H9 (cell line): Measurements from ENCODE around the gene TECTA. TPM values are rescaled to one million over a fixed set of nuclear protein-coding genes. Genes with fewer than 3 reads are reported as not detected.

Experiments used
- DNase-seq: peaks from one replicate; pipeline ENCODE4 v3.0.0-alpha.2; 2017
- H2AFZ ChIP-seq: one replicate; pipeline ENCODE4 v1.6.1; 2013; ENCODE audit warnings: mild to moderate bottlenecking, low read length, control low read depth, moderate library complexity
- H2AK5ac ChIP-seq: 2 replicates; pipeline ENCODE4 v1.6.1; 2013; ENCODE audit warnings: low read length, control low read depth, mixed read lengths; ENCODE audit not compliant: insufficient read length
- H2BK120ac ChIP-seq: one replicate; pipeline ENCODE4 v1.6.1; 2013; ENCODE audit warnings: low read depth, mild to moderate bottlenecking, low read length, control low read depth, inconsistent platforms; ENCODE audit not compliant: poor library complexity, severe bottlenecking
- H2BK12ac ChIP-seq: 2 replicates; pipeline ENCODE4 v1.6.1; 2013; ENCODE audit warnings: low read length, control low read depth, mixed read lengths, low read depth; ENCODE audit not compliant: insufficient read length
- H2BK15ac ChIP-seq: 2 replicates; pipeline ENCODE4 v1.6.1; 2013; ENCODE audit warnings: low read depth, low read length, control low read depth
- H2BK20ac ChIP-seq: one replicate; pipeline ENCODE4 v1.6.1; 2013; ENCODE audit warnings: low read depth, mild to moderate bottlenecking, low read length, control low read depth, inconsistent platforms; ENCODE audit not compliant: poor library complexity, severe bottlenecking
- H2BK5ac ChIP-seq: 2 replicates; pipeline ENCODE4 v1.6.1; 2013; ENCODE audit warnings: low read length, control low read depth, mixed read lengths; ENCODE audit not compliant: insufficient read length
- H3K14ac ChIP-seq: 2 replicates; pipeline ENCODE4 v1.6.1; 2013; ENCODE audit warnings: low read length, control low read depth; ENCODE audit not compliant: insufficient read depth
- H3K18ac ChIP-seq: 2 replicates; pipeline ENCODE4 v1.6.1; 2013; ENCODE audit warnings: low read depth, mild to moderate bottlenecking, mixed read lengths, low read length, control low read depth; ENCODE audit not compliant: insufficient read length
- H3K23ac ChIP-seq: 2 replicates; pipeline ENCODE4 v1.6.1; 2013; ENCODE audit warnings: low read length, control low read depth, mixed read lengths, low read depth; ENCODE audit not compliant: insufficient read length
- H3K23me2 ChIP-seq: 2 replicates; pipeline ENCODE4 v1.6.1; 2013; ENCODE audit warnings: low read depth, mild to moderate bottlenecking, mixed read lengths, low read length, control low read depth; ENCODE audit not compliant: insufficient read length, poor library complexity, severe bottlenecking
- H3K27ac ChIP-seq: 2 replicates; pipeline ENCODE4 v1.5.1; 2013; ENCODE audit warnings: low read length, control low read depth, mixed read lengths, low read depth; ENCODE audit not compliant: insufficient read length
- H3K27me3 ChIP-seq: 2 replicates; pipeline ENCODE4 v1.6.1; 2013; ENCODE audit warnings: low read length, control low read depth, inconsistent platforms; ENCODE audit not compliant: insufficient read depth
- H3K4ac ChIP-seq: 2 replicates; pipeline ENCODE4 v1.6.1; 2013; ENCODE audit warnings: low read depth, mild to moderate bottlenecking, control low read depth, inconsistent platforms, low read length, moderate library complexity
- H3K4me1 ChIP-seq: 2 replicates; pipeline ENCODE4 v1.6.1; 2013; ENCODE audit warnings: low read length, control low read depth, inconsistent platforms; ENCODE audit not compliant: insufficient read depth
- H3K4me2 ChIP-seq: 2 replicates; pipeline ENCODE4 v1.6.1; 2013; ENCODE audit warnings: low read length, control low read depth, mixed read lengths; ENCODE audit not compliant: insufficient read length, insufficient read depth
- H3K56ac ChIP-seq: 2 replicates; pipeline ENCODE4 v1.6.1; 2013; ENCODE audit warnings: low read depth, mild to moderate bottlenecking, mixed read lengths, low read length, control low read depth; ENCODE audit not compliant: insufficient read length
- H3K79me1 ChIP-seq: 2 replicates; pipeline ENCODE4 v1.6.1; 2013; ENCODE audit warnings: low read depth, mild to moderate bottlenecking, moderate library complexity, low read length, control low read depth, inconsistent platforms; ENCODE audit not compliant: insufficient read depth, poor library complexity, severe bottlenecking
- H3K79me2 ChIP-seq: 2 replicates; pipeline ENCODE4 v1.6.1; 2013; ENCODE audit warnings: low read length, control low read depth, inconsistent platforms; ENCODE audit not compliant: insufficient read depth
- H3K9ac ChIP-seq: 2 replicates; pipeline ENCODE4 v1.6.1; 2013; ENCODE audit warnings: low read length, control low read depth, mixed read lengths; ENCODE audit not compliant: insufficient read length; ENCODE audit errors: extremely low read depth
- H3K9me3 ChIP-seq: one replicate; pipeline ENCODE4 v1.6.1; 2013; ENCODE audit warnings: low read depth, low read length, inconsistent platforms; ENCODE audit not compliant: control insufficient read depth
- H3T11ph ChIP-seq: one replicate; pipeline ENCODE4 v1.6.1; 2013; ENCODE audit warnings: mild to moderate bottlenecking, low read length, control low read depth, inconsistent platforms
- H4K20me1 ChIP-seq: one replicate; pipeline ENCODE4 v1.6.1; 2013; ENCODE audit not compliant: control insufficient read depth, insufficient read length, insufficient read depth
- H4K5ac ChIP-seq: 2 replicates; pipeline ENCODE4 v1.6.1; 2013; ENCODE audit warnings: low read depth, mild to moderate bottlenecking, mixed read lengths, low read length, control low read depth; ENCODE audit not compliant: insufficient read length
- H4K8ac ChIP-seq: replicated peaks from 2 replicates; pipeline ENCODE4 v1.6.1; 2013; ENCODE audit warnings: low read length, control low read depth, mixed read lengths, low read depth; ENCODE audit not compliant: insufficient read length
- H4K91ac ChIP-seq: 2 replicates; pipeline ENCODE4 v1.6.1; 2013; ENCODE audit warnings: low read depth, mild to moderate bottlenecking, moderate library complexity, mixed read lengths, low read length, control low read depth; ENCODE audit not compliant: insufficient read length
- H3K27ac Mint-ChIP-seq, 3 experiments: 2 replicates in 2 of 3; 3 replicates in 1 of 3; pipeline ENCODE4 v1.8.0; 2020 to 2021; ENCODE audit warnings: mixed read lengths in 3 of 3, mild to moderate bottlenecking in 1 of 3, moderate library complexity in 1 of 3
- H3K27me3 Mint-ChIP-seq: 2 replicates; pipeline ENCODE4 v1.8.0; 2021; ENCODE audit warnings: low read depth, mild to moderate bottlenecking, moderate library complexity, mixed read lengths
- H3K36me3 Mint-ChIP-seq, 3 experiments: 2 replicates in 2 of 3; 3 replicates in 1 of 3; pipeline ENCODE4 v1.8.0; 2020 to 2021; ENCODE audit warnings: low read depth in 3 of 3, mixed read lengths in 3 of 3; ENCODE audit not compliant: insufficient read depth in 1 of 3
- H3K4me1 Mint-ChIP-seq, 2 experiments: 2 replicates each; pipeline ENCODE4 v1.8.0; 2020; ENCODE audit warnings: mixed read lengths in 2 of 2
- H3K4me3 Mint-ChIP-seq, 2 experiments: 2 replicates in 1 of 2; 3 replicates in 1 of 2; pipeline ENCODE4 v1.8.0; 2020 to 2021; ENCODE audit warnings: mild to moderate bottlenecking in 2 of 2, mixed read lengths in 2 of 2, moderate library complexity in 1 of 2
- H3K9me3 Mint-ChIP-seq, 2 experiments: 2 replicates in 1 of 2; 3 replicates in 1 of 2; pipeline ENCODE4 v1.8.0; 2020; ENCODE audit warnings: mild to moderate bottlenecking in 2 of 2, mixed read lengths in 2 of 2, moderate library complexity in 1 of 2
- CTCF ChIP-seq: fragments of 200-600 bp; sonication (generic); conservative IDR thresholded peaks from 3 replicates; pipeline ENCODE4 v1.8.0; 2021; ENCODE audit warnings: antibody characterized with exemption, mild to moderate bottlenecking
- WGBS: extraction: QIAGEN DNeasy Blood & Tissue Kit; methylation state at CpG from one replicate; pipeline ENCODE4 v1.1.7; 2013; ENCODE audit warnings: missing lambda C conversion rate, low lambda C conversion rate, mixed read lengths; ENCODE audit not compliant: insufficient read length; ENCODE audit errors: extremely low coverage; 5-methylcytosine and 5-hydroxymethylcytosine counted together
- total RNA-seq: library from RNA; stranded (reverse); gene quantifications from 2 replicates; pipeline ENCODE4 v1.2.1, GENCODE V29; 2021

Gene TECTA
- total RNA-seq, 1 experiment from 2014 or later, result 0.66 TPM

GRCh38 chr11:121149116-121149515 is 48.1 kb downstream of the TECTA start:
- no peak overlapping the region for H3K9ac ChIP-seq
- H3K4me2 ChIP-seq, result no peak overlapping the region
- no peak overlapping the region for H3K4ac ChIP-seq
- no peak overlapping the region for H2BK15ac ChIP-seq
- H3K56ac ChIP-seq, result no peak overlapping the region
- H3K27ac ChIP-seq, result no peak overlapping the region
- no peaks in the 10 kb centered on the region for H4K20me1 ChIP-seq
- no peak overlapping the region for H3K27ac Mint-ChIP-seq
- no peak overlapping the region for H2AFZ ChIP-seq
- WGBS, result no CpG with 5 or more reads among the region's 2 CpGs
- no peak overlapping the region for H2BK5ac ChIP-seq
- H2AK5ac ChIP-seq, result no peak overlapping the region
- H4K8ac ChIP-seq, result no peak overlapping the region
- H3K79me2 ChIP-seq, result no peaks in the 10 kb centered on the region
- H3K9me3 ChIP-seq, result no peaks in the 10 kb centered on the region
- H3K14ac ChIP-seq, result no peak overlapping the region
- H4K5ac ChIP-seq, result no peak overlapping the region
- no peaks in the 10 kb centered on the region for H3K4me1 ChIP-seq
- H3K4me1 Mint-ChIP-seq, result peaks cover 2% of the 10 kb centered on the region in 2 experiments; a peak in 2 of 4 replicates
- H3K23ac ChIP-seq, result no peak overlapping the region
- no peak for TF ChIP-seq CTCF
- no peaks in the 10 kb centered on the region for H3K23me2 ChIP-seq
- H2BK12ac ChIP-seq, result no peak overlapping the region
- H3K27me3 ChIP-seq, result no peaks in the 10 kb centered on the region
- no peak overlapping the region for H2BK120ac ChIP-seq
- no peaks in the 10 kb centered on the region for H3K36me3 Mint-ChIP-seq
- H3K4me3 Mint-ChIP-seq, result no peak overlapping the region
- no peaks in the 10 kb centered on the region for H3K79me1 ChIP-seq
- no peak overlapping the region for H4K91ac ChIP-seq
- no peak for DNase-seq
- peaks cover 6% of the 10 kb centered on the region; the same call in 1 of the 2 replicates for H3K27me3 Mint-ChIP-seq
- no peak overlapping the region for H2BK20ac ChIP-seq
- no peak overlapping the region for H3T11ph ChIP-seq
- no peak overlapping the region for H3K18ac ChIP-seq
- no peaks in the 10 kb centered on the region for H3K9me3 Mint-ChIP-seq
